AG04449 (cell line): Measurements from ENCODE around the gene NAALADL2.

ENCODE experiments used
- CTCF ChIA-PET: fragments of 350-600 bp; formaldehyde crosslinking; extraction: SDS; loops from one replicate; lab custom pipeline; 2021; ENCODE audit warnings: antibody characterized with exemption; lab: Yijun Ruan, JAX
- POLR2A ChIA-PET: fragments of 400-600, 350-600 bp; formaldehyde crosslinking; extraction: SDS; loops from one replicate; lab custom pipeline; 2020; ENCODE audit warnings: antibody characterized with exemption, inconsistent platforms; lab: Yijun Ruan, JAX
- DNase-seq: peaks from one replicate; pipeline ENCODE4 v3.0.0-alpha.2; 2010; ENCODE audit warnings: low read depth, low spot score
- H3K4me3 ChIP-seq: 2 replicates; pipeline ENCODE4 v1.5.1; 2011; ENCODE audit warnings: low read depth, mild to moderate bottlenecking, control low read depth, low read length
- CTCF ChIP-seq: IDR thresholded peaks from one replicate; pipeline ENCODE4 v1.5.1; 2011; ENCODE audit warnings: mild to moderate bottlenecking, moderate library complexity, low read length, control low read depth, inconsistent platforms; ENCODE audit not compliant: insufficient read depth; ENCODE audit errors: missing control alignments

The NAALADL2 gene

GRCh38 chr3:175852560-175852959 is 993.4 kb downstream of the NAALADL2 start:
- no peak overlapping the region for H3K4me3 ChIP-seq
- ChIA-PET POLR2A (no interaction called here), CTCF (no interaction called here)
- no peak for DNase-seq
- no peak for TF ChIP-seq CTCF

GRCh38 chr3:175857666-175858270 is 998.6 kb downstream of the NAALADL2 start:
- H3K4me3 ChIP-seq = no peak overlapping the region
- DNase-seq = no peak
- no peak for TF ChIP-seq CTCF
- CTCF ChIA-PET = interaction anchor here (0.7 kb wide), 1 partner anchor 47 kb away, joined by 3 read pairs; no protein-coding TSS in a partner anchor
- POLR2A ChIA-PET = no interaction called here
